ENCODE results near the gene KDM4E.

GRCh38 chr11:94998285-94998684, 26.8 kb upstream of the KDM4E start:
- TF ChIP-seq POLR2A (IDR thresholded peaks at IDR 0.05; ENCODE audit: low read depth, low read length) = no peak
- no peak for TF ChIP-seq TAF1 (IDR thresholded peaks at IDR 0.05; ENCODE audit: borderline replicate concordance, low read depth, low read length)

All from GM12892 (cell line).